ENCODE data around the gene ENDOV.

Gene ENDOV

GRCh38 chr17:80470603-80471002 lies 55.6 kb downstream of the ENDOV start:
- DNase-seq, result no peak

- peak; percentile 50 for DNase-seq
Observed at GRCh38 chr17:80471922-80472321, 57.0 kb downstream of the ENDOV start.

- DNase-seq, result no peak
Observed at GRCh38 chr17:80472996-80473395, 58.0 kb downstream of the ENDOV start.

GRCh38 chr17:80473701-80474100 lies 58.7 kb downstream of the ENDOV start:
- DNase-seq, result no peak

- peak; percentile 31 for DNase-seq
Observed at GRCh38 chr17:80474231-80474960, 59.4 kb downstream of the ENDOV start.

GRCh38 chr17:80474961-80475909 lies 60.3 kb downstream of the ENDOV start:
- DNase-seq, result no peak

- DNase-seq, result peak; percentile 15
Observed at GRCh38 chr17:80475910-80476876, 61.2 kb downstream of the ENDOV start, which contains the start of gene NPTX1. TSS of gene NPTX1 (minus strand) at chr17:80476607. CDS start at chr17:80476446, 161 bp downstream.

- DNase-seq, result no peak
Observed at GRCh38 chr17:80476877-80477646, 62.1 kb downstream of the ENDOV start.

- DNase-seq, result peak; percentile 20
Observed at GRCh38 chr17:80477647-80478478, 62.9 kb downstream of the ENDOV start.

GRCh38 chr17:80478487-80479245 lies 63.7 kb downstream of the ENDOV start:
- DNase-seq, result no peak

- DNase-seq, result no peak
Observed at GRCh38 chr17:80479246-80479566, 64.2 kb downstream of the ENDOV start.

GRCh38 chr17:80480248-80480647 lies 65.3 kb downstream of the ENDOV start:
- DNase-seq, result no peak

GRCh38 chr17:80481284-80482057 lies 66.5 kb downstream of the ENDOV start:
- DNase-seq, result no peak

- no peak for DNase-seq
Observed at GRCh38 chr17:80482058-80482318, 67.0 kb downstream of the ENDOV start.

- no peak for DNase-seq
Observed at GRCh38 chr17:80482555-80483308, 67.8 kb downstream of the ENDOV start.

GRCh38 chr17:80485846-80486245 lies 70.9 kb downstream of the ENDOV start:
- no peak for DNase-seq

- no peak for DNase-seq
Observed at GRCh38 chr17:80486692-80487091, 71.7 kb downstream of the ENDOV start.

GRCh38 chr17:80487511-80487910 lies 72.5 kb downstream of the ENDOV start:
- no peak for DNase-seq

Measured in CD4-positive, alpha-beta T cell treated with Interleukin-12 subunit alpha and Interleukin-12 subunit beta, for 1 hour (primary cell).